A549 (cell line): ENCODE measurements around the gene BAK1.

Experiments used
- CBX2 ChIP-seq: fragments of 200-600 bp; sonication (generic); IDR thresholded peaks from 2 replicates; pipeline ENCODE4 v1.6.1; 2016; ENCODE audit warnings: low read depth, mild to moderate bottlenecking, borderline replicate concordance
- CTCF ChIP-seq: fragments of >200 bp; sonication (Bioruptor Twin); formaldehyde crosslinking; IDR thresholded peaks from 3 replicates; pipeline ENCODE4 v1.5.1; 2016
- EHMT2 ChIP-seq: fragments of 200-600 bp; sonication (generic); IDR thresholded peaks from 2 replicates; pipeline ENCODE4 v1.6.1; 2016; ENCODE audit warnings: antibody characterized with exemption, low read depth, mild to moderate bottlenecking, moderate library complexity
- HDAC2 ChIP-seq: fragments of 200-600 bp; sonication (generic); IDR thresholded peaks from 2 replicates; pipeline ENCODE4 v1.6.1; 2016
- JUNB ChIP-seq: fragments of >200 bp; sonication (Bioruptor Twin); formaldehyde crosslinking; IDR thresholded peaks from 2 replicates; pipeline ENCODE4 v1.6.1; 2016
- POLR2A ChIP-seq: IDR thresholded peaks from 2 replicates; pipeline ENCODE4 v1.6.1; 2012; ENCODE audit warnings: mild to moderate bottlenecking, low read length
- TF ChIP-seq, protein P1 (sequence below): fragments of 200-600 bp; sonication (generic); IDR thresholded peaks from 2 replicates; pipeline ENCODE4 v1.6.1; 2016; ENCODE audit warnings: antibody characterized with exemption, mild to moderate bottlenecking, moderate library complexity

DNA sequence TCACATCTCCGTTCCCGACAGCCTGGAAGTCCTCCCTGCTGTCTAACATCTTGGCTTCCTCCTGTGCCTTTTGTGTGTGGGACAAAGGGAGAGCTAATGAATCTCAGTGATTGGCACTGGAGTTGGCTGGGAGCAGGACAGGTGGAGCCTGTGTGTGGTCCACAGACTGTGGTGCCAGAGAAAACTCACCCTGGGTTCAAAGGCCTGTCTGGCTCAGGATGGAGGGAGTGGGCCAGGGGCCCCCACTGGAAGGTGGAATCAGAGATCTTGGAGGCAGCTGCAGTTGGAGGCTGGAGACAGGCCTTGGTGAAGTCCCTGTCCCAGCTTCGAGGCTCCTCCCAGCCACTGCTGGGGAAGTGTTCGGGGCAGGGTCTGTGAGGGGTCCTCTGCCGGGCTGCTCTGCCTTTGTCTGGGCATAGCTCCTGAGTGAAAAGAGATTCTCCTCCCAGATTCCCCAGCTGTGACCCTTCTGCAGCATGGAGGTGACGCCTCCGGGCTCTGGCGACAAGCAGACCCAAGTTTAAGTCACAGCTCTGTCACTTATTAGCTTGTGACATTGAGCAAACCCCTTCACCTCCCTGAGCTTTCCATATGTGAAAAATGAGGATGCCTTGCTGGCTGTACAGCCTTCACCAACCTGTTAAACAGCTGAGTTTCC lies 27.2 kb upstream of the BAK1 start:
- TF ChIP-seq POLR2A (no peak), CBX2 (no peak), JUNB (no peak), CTCF (no peak), HDAC2 (no peak), EHMT2 (no peak)
- TF ChIP-seq, protein P1, sequence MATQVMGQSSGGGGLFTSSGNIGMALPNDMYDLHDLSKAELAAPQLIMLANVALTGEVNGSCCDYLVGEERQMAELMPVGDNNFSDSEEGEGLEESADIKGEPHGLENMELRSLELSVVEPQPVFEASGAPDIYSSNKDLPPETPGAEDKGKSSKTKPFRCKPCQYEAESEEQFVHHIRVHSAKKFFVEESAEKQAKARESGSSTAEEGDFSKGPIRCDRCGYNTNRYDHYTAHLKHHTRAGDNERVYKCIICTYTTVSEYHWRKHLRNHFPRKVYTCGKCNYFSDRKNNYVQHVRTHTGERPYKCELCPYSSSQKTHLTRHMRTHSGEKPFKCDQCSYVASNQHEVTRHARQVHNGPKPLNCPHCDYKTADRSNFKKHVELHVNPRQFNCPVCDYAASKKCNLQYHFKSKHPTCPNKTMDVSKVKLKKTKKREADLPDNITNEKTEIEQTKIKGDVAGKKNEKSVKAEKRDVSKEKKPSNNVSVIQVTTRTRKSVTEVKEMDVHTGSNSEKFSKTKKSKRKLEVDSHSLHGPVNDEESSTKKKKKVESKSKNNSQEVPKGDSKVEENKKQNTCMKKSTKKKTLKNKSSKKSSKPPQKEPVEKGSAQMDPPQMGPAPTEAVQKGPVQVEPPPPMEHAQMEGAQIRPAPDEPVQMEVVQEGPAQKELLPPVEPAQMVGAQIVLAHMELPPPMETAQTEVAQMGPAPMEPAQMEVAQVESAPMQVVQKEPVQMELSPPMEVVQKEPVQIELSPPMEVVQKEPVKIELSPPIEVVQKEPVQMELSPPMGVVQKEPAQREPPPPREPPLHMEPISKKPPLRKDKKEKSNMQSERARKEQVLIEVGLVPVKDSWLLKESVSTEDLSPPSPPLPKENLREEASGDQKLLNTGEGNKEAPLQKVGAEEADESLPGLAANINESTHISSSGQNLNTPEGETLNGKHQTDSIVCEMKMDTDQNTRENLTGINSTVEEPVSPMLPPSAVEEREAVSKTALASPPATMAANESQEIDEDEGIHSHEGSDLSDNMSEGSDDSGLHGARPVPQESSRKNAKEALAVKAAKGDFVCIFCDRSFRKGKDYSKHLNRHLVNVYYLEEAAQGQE: no peak
